ENCODE data around the gene S100A10.

GRCh38 chr1:151988405-151988923, 5.2 kb downstream of the S100A10 start:
- TF ChIP-seq EZH2 (optimal IDR thresholded peaks at IDR 0.05; ENCODE audit: low read depth, low read length) (no peak), EZH2phosphoT487 (IDR thresholded peaks at IDR 0.05; ENCODE audit: low read length) (no peak)
- TF ChIP-seq, protein P1, sequence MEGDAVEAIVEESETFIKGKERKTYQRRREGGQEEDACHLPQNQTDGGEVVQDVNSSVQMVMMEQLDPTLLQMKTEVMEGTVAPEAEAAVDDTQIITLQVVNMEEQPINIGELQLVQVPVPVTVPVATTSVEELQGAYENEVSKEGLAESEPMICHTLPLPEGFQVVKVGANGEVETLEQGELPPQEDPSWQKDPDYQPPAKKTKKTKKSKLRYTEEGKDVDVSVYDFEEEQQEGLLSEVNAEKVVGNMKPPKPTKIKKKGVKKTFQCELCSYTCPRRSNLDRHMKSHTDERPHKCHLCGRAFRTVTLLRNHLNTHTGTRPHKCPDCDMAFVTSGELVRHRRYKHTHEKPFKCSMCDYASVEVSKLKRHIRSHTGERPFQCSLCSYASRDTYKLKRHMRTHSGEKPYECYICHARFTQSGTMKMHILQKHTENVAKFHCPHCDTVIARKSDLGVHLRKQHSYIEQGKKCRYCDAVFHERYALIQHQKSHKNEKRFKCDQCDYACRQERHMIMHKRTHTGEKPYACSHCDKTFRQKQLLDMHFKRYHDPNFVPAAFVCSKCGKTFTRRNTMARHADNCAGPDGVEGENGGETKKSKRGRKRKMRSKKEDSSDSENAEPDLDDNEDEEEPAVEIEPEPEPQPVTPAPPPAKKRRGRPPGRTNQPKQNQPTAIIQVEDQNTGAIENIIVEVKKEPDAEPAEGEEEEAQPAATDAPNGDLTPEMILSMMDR (IDR thresholded peaks at IDR 0.05; ENCODE audit: low read length) = no peak

Measured in MM.1S (cell line).